Liver (tissue), 3 donors: ENCODE results near the gene PNLIPRP2.

Experiments
- EGR1 ChIP-seq, 2 donors: IDR thresholded peaks; 2 replicates each; pipeline ENCODE4 v1.6.1; 2016 to 2018; ENCODE audit warnings: antibody characterized with exemption in 2 of 2, low read depth in 2 of 2
- GABPA ChIP-seq, 2 donors: IDR thresholded peaks in 1 of 2; conservative IDR thresholded peaks in 1 of 2; 2 replicates each; pipeline ENCODE4 v1.6.1; 2016; ENCODE audit warnings: antibody characterized with exemption in 2 of 2, mild to moderate bottlenecking in 1 of 2, moderate library complexity in 1 of 2
- HNF4A ChIP-seq, 2 donors: conservative IDR thresholded peaks; 2 replicates each; pipeline ENCODE4 v1.6.1; 2016; ENCODE audit warnings: antibody characterized with exemption in 2 of 2, mild to moderate bottlenecking in 2 of 2
- JUND ChIP-seq, 2 donors: IDR thresholded peaks; 2 replicates each; pipeline ENCODE4 v1.6.1; 2016; ENCODE audit warnings: antibody characterized with exemption in 2 of 2
- NR2F2 ChIP-seq: IDR thresholded peaks from 2 replicates; pipeline ENCODE4 v1.6.1; 2016; ENCODE audit warnings: antibody characterized with exemption
- RAD21 ChIP-seq, 2 donors: IDR thresholded peaks; 2 replicates each; pipeline ENCODE4 v1.6.1; 2016; ENCODE audit warnings: antibody characterized with exemption in 2 of 2, mild to moderate bottlenecking in 2 of 2
- SP1 ChIP-seq: IDR thresholded peaks from 2 replicates; pipeline ENCODE4 v1.6.1; 2018; ENCODE audit warnings: antibody characterized with exemption, mild to moderate bottlenecking
- TAF1 ChIP-seq: conservative IDR thresholded peaks from 2 replicates; pipeline ENCODE4 v1.6.1; 2016; ENCODE audit warnings: antibody characterized with exemption, mild to moderate bottlenecking
- YY1 ChIP-seq: IDR thresholded peaks from 2 replicates; pipeline ENCODE4 v1.6.1; 2016; ENCODE audit warnings: antibody characterized with exemption, mild to moderate bottlenecking
- TF ChIP-seq, protein P1 (sequence below): fragments of 150-350 bp; IDR thresholded peaks from 2 replicates; pipeline ENCODE4 v1.5.1; 2017; ENCODE audit warnings: improper control_type of control experiment, low read depth, low read length; ENCODE audit not compliant: missing input control
- TF ChIP-seq, protein P2 (sequence below): IDR thresholded peaks from 2 replicates; pipeline ENCODE4 v1.6.1; 2016; ENCODE audit warnings: antibody characterized with exemption, mild to moderate bottlenecking
- TF ChIP-seq, protein P3 (sequence below): IDR thresholded peaks from 2 replicates; pipeline ENCODE4 v1.6.1; 2016; ENCODE audit warnings: antibody characterized with exemption
- TF ChIP-seq, protein P4 (sequence below): IDR thresholded peaks from 2 replicates; pipeline ENCODE4 v1.6.1; 2016; ENCODE audit warnings: antibody characterized with exemption
- TF ChIP-seq, protein P5 (sequence below): IDR thresholded peaks from 2 replicates; pipeline ENCODE4 v1.6.1; 2016; ENCODE audit warnings: antibody characterized with exemption
- donor health status: healthy.
- donor health status: healthy.

DNA sequence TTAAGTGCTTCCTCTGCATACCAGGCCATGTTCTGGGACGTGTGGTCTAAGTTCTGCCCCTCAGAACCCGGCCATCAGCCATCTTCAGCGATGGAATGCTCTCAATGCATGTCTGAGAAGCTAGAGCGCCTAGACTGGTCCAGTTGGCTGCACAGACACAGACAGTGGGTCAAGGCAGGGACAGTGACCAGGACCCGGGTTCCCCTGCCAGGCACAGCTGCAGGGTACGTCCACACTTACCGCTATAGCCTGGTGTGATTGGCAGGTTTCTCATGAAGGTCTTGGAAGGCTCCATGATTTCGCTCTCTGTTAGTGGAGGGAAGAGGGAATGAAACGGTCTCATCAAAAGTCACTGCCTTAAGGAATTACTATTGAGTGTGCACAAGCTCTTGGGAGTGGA, 47.3 kb downstream of the PNLIPRP2 start:
- TF ChIP-seq, protein P1, sequence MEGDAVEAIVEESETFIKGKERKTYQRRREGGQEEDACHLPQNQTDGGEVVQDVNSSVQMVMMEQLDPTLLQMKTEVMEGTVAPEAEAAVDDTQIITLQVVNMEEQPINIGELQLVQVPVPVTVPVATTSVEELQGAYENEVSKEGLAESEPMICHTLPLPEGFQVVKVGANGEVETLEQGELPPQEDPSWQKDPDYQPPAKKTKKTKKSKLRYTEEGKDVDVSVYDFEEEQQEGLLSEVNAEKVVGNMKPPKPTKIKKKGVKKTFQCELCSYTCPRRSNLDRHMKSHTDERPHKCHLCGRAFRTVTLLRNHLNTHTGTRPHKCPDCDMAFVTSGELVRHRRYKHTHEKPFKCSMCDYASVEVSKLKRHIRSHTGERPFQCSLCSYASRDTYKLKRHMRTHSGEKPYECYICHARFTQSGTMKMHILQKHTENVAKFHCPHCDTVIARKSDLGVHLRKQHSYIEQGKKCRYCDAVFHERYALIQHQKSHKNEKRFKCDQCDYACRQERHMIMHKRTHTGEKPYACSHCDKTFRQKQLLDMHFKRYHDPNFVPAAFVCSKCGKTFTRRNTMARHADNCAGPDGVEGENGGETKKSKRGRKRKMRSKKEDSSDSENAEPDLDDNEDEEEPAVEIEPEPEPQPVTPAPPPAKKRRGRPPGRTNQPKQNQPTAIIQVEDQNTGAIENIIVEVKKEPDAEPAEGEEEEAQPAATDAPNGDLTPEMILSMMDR = no peak
- no peak for TF ChIP-seq TAF1
- TF ChIP-seq, protein P2, sequence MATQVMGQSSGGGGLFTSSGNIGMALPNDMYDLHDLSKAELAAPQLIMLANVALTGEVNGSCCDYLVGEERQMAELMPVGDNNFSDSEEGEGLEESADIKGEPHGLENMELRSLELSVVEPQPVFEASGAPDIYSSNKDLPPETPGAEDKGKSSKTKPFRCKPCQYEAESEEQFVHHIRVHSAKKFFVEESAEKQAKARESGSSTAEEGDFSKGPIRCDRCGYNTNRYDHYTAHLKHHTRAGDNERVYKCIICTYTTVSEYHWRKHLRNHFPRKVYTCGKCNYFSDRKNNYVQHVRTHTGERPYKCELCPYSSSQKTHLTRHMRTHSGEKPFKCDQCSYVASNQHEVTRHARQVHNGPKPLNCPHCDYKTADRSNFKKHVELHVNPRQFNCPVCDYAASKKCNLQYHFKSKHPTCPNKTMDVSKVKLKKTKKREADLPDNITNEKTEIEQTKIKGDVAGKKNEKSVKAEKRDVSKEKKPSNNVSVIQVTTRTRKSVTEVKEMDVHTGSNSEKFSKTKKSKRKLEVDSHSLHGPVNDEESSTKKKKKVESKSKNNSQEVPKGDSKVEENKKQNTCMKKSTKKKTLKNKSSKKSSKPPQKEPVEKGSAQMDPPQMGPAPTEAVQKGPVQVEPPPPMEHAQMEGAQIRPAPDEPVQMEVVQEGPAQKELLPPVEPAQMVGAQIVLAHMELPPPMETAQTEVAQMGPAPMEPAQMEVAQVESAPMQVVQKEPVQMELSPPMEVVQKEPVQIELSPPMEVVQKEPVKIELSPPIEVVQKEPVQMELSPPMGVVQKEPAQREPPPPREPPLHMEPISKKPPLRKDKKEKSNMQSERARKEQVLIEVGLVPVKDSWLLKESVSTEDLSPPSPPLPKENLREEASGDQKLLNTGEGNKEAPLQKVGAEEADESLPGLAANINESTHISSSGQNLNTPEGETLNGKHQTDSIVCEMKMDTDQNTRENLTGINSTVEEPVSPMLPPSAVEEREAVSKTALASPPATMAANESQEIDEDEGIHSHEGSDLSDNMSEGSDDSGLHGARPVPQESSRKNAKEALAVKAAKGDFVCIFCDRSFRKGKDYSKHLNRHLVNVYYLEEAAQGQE = no peak
- no peak for TF ChIP-seq RAD21 (IDR thresholded peaks at IDR 0.05)
- no peak for TF ChIP-seq NR2F2
- TF ChIP-seq EGR1 (IDR thresholded peaks at IDR 0.05; ENCODE audit: low read depth in 2 of 2) = no peak
- TF ChIP-seq, protein P3, sequence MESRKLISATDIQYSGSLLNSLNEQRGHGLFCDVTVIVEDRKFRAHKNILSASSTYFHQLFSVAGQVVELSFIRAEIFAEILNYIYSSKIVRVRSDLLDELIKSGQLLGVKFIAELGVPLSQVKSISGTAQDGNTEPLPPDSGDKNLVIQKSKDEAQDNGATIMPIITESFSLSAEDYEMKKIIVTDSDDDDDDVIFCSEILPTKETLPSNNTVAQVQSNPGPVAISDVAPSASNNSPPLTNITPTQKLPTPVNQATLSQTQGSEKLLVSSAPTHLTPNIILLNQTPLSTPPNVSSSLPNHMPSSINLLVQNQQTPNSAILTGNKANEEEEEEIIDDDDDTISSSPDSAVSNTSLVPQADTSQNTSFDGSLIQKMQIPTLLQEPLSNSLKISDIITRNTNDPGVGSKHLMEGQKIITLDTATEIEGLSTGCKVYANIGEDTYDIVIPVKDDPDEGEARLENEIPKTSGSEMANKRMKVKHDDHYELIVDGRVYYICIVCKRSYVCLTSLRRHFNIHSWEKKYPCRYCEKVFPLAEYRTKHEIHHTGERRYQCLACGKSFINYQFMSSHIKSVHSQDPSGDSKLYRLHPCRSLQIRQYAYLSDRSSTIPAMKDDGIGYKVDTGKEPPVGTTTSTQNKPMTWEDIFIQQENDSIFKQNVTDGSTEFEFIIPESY = no peak
- TF ChIP-seq, protein P4, sequence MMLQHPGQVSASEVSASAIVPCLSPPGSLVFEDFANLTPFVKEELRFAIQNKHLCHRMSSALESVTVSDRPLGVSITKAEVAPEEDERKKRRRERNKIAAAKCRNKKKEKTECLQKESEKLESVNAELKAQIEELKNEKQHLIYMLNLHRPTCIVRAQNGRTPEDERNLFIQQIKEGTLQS = no peak
- no peak for TF ChIP-seq JUND (IDR thresholded peaks at IDR 0.05)
- no peak for TF ChIP-seq SP1
- TF ChIP-seq GABPA (IDR thresholded peaks at IDR 0.05 in 1 of 2, conservative IDR thresholded peaks at IDR 0.05 in 1 of 2) = no peak
- no peak for TF ChIP-seq HNF4A (conservative IDR thresholded peaks at IDR 0.05)
- TF ChIP-seq, protein P5, sequence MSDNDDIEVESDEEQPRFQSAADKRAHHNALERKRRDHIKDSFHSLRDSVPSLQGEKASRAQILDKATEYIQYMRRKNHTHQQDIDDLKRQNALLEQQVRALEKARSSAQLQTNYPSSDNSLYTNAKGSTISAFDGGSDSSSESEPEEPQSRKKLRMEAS = no peak
- no peak for TF ChIP-seq YY1
